ENCODE data around the gene ARHGAP15.

DNA sequence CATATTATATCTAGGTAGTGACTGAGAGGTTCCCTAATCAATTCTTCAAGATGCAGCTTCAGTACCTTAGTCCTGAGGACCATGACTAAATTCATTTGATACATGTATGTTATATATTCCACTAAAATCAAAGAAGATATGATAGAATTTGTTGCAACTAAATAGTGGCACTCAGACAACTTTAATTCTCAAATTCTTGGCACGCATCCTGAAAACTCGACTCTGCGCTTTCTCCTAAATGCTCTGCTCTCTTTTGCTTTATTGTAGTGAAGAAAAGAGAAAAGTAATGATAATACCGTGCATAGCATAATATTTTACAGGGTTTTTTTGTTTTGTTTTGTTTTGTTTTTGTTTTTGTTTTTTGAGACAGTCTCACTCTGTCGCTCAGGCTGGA, 475.3 kb downstream of the ARHGAP15 start:
- TF ChIP-seq POLR2A (IDR thresholded peaks at IDR 0.05; ENCODE audit: low read length) (no peak), GATA1 (IDR thresholded peaks at IDR 0.05; ENCODE audit: low read depth, low read length) (no peak)

Measured in erythroblast (primary cell).